KOPT-K1 (cell line): ENCODE results near the gene STAT3.
"Not testable (repeated sequence)": the region's sequence is repeated elsewhere in the genome, so short reads cannot be mapped to it uniquely, and the experiment has no call there.

Experiments used
- H3K27ac ChIP-seq: fragments of 200-600 bp; sonication (generic); 2 replicates; pipeline ENCODE4 v1.5.1; 2016; ENCODE audit warnings: antibody characterized with exemption, mild to moderate bottlenecking, low read depth, low read length; ENCODE audit not compliant: poor library complexity, severe bottlenecking
- H3K36me3 ChIP-seq: fragments of 200-600 bp; sonication (generic); 2 replicates; pipeline ENCODE4 v1.5.1; 2017; ENCODE audit warnings: antibody characterized with exemption, mild to moderate bottlenecking, low read length, moderate library complexity; ENCODE audit not compliant: insufficient read depth
- H3K9me3 ChIP-seq: fragments of 200-600 bp; sonication (generic); 2 replicates; pipeline ENCODE4 v1.5.1; 2017; ENCODE audit warnings: antibody characterized with exemption, low read length, mild to moderate bottlenecking; ENCODE audit not compliant: insufficient read depth, poor library complexity, severe bottlenecking

The STAT3 gene

DNA sequence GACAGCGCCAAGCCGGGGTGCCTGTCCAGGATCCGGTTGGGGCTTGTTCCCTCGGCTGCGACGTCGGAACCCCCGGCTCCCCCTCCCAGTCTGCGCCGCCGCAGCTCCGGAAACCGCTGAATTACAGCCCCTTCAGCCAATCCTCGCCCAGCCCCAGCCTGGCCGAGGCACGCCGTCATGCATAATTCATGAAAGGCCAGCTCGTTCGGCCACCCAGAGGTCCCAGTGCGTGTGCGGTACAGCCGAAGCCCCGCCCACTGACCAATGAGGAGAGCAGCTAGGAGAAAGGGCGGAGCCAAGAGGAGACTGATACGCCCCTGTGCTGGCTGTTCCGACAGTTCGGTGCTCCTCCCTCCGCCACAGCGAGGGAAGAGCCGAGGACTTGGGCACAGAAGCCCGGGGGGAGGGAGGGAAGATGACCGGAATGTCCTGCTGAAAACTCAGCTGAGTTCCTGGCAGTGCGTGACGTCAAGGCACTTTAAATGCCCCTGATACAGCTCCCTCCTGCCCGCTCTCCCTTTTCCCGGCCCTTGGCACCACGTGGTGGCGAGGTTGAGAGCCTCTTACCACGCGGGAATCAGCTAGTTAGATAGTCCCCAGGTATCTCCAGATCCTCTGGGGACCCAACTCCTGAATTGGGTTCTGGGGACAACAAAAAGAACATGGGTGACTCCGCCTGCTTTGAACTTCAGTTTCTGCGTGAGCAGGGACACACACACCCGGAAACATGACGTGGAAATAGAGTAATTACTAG is at the start of gene STAT3:
Gene STAT3 (minus strand): TSS at position 62 of the 754 bp plus-strand sequence. CDS start 39,926 bp downstream, outside the sequence.
- peak within 1 kb of the TSS; percentile 92 for H3K27ac ChIP-seq
- H3K36me3 ChIP-seq = 0 out of 2 replicates have a peak, but pooled peaks cover 3% of the 10 kb centered on the region
- no peaks in the 10 kb centered on the region for H3K9me3 ChIP-seq

DNA sequence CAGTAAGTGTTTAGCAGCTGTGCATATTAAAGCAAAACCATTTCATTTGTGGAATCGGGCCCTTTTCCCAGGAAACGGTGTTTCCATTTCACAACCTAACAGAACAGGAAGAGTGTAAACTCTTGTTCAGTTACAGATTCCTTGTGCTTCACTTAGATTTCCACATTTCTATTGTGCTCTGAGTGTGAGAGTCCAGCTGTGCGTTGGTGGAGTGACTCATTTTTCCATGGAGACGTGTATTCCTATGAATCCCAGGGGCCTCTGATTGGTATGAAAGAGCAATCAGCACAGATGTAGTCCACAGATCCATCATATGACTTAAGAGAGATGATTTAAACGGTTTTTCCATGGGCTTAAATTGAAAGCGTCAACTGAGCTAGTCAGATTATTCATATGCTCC is 48.1 kb upstream of the STAT3 start:
- H3K9me3 ChIP-seq = no peaks in the 10 kb centered on the region
- H3K27ac ChIP-seq = no peak overlapping the region

DNA sequence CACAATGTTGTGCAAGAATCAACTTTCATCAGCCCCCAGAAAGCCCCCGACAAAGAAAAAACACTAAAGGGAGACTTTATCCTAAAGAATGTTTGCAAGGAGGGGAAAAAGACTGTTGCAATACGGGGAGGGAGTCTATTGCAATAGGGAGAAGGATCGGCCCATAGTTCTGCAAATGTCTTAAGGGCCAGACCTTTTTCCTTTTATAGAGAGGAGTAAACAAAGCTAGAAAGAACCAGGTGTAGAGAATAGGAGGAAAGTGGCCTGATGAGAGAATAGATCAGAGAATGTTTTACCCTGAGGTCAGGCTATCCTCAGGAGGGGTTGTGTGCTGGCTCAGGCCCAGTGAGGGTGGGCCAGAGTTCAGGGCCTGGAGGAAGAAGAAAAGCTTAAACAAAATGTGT is 43.5 kb upstream of the STAT3 start:
- H3K27ac ChIP-seq = no peak overlapping the region
- H3K9me3 ChIP-seq = no peaks in the 10 kb centered on the region
- no peaks in the 10 kb centered on the region for H3K36me3 ChIP-seq

More for the DNA sequence above, 48.1 kb upstream of the STAT3 start:
- H3K36me3 ChIP-seq = no peaks in the 10 kb centered on the region

DNA sequence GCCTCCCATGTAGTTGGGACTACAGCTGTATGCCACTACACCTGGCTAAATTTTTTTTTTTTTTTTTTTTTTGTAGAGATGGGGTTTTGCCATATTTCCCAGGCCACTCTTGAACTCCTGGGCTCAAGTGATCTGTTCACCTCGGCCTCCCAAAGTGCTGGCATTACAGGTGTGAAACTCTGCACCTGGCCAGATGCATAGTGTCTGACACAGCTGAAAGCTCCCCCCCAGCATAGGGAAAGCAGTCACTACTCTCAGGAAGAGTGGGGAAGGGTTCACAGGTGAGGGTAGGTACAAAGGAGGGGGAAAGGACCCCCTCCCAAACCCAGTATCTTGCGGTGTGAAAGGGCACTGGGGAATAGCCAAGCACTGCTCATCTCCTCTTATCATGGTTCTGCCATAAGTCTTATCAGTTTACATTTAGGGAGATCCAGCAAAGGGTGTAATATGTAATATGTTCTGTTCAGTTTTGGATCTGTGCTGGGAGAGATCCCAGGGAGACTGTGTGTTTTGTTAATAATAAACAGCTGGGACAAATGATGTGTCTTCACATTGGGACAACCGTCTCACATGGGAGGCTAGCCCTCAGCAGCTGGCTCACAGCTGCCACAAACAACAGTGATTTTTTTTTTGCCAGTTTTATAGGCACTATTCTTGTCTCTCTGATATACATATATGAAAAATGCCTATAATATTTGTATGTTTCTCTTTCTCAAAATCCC is 41.6 kb upstream of the STAT3 start:
- H3K27ac ChIP-seq = no peak overlapping the region
- no peaks in the 10 kb centered on the region for H3K9me3 ChIP-seq
- no peaks in the 10 kb centered on the region for H3K36me3 ChIP-seq

DNA sequence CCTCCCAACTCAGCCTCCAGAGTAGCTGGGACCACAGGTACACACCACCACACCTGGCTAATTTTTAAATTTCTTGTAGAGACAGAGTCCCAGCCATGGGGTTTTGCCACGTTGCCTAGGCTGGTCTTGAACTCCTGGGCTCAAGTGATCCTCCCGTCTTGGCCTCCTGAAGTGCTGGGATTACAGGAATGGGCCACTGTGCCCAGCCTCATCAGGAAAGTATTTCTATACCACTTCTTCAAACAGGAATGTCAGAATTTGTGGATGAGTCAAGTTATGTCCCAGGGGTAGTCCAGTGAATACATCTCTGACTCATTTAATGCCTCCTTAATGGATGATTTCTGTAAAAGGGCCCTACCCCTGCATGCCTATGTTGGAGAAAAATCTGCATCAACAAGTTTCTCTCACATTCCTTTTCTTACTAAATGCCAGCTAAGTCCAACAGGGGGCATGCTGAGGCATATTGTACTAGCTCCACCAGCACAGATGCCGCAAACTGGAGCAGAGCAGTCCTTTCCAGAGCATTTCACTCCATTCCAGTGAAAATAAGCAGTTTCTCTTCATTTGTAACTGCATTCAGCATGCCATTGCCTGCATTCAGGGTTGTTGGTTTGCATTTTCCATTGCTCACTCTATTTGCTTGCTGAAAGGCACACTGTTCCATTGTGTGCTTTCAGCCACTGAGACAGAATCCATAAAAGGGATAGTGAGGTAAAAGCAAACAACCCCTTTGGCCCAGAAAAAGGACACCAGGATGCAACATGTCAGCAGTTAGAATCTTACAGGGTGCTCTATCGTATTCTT is 40.1 kb upstream of the STAT3 start:
- Histone ChIP-seq H3K36me3 (no peaks in the 10 kb centered on the region), H3K9me3 (no peaks in the 10 kb centered on the region), H3K27ac (no peak overlapping the region)

DNA sequence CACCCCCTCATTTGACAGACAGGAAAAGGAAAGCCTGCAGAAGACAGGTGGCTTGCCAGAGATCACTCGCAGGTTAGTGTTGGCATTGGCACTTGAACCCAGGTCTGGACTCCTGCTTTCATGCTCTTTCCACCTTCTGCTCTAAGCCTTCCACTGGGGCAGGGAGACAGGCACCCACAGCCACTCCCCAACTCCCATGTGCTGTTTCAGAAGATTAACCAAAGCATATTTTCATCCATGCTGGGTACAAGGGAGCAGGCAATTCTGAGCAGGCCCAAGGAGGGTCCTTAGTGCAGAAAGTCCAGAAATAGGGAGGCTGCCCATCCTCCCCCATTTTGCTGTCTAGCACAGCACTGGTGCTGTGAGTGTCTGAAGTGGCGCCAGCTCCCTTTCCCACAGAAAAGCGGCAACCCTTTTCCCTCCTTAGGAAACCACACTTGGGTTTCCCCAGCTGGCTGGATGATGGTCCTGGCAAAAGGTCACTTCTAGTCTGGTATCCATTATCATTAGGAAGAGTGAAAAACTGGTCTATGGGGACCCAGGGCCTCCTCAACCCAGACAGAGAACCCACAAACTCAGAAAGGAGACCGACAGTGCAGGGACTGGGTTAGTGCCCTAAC is 36.9 kb upstream of the STAT3 start:
- Histone ChIP-seq H3K27ac (no peak overlapping the region), H3K9me3 (no peaks in the 10 kb centered on the region), H3K36me3 (no peaks in the 10 kb centered on the region)

DNA sequence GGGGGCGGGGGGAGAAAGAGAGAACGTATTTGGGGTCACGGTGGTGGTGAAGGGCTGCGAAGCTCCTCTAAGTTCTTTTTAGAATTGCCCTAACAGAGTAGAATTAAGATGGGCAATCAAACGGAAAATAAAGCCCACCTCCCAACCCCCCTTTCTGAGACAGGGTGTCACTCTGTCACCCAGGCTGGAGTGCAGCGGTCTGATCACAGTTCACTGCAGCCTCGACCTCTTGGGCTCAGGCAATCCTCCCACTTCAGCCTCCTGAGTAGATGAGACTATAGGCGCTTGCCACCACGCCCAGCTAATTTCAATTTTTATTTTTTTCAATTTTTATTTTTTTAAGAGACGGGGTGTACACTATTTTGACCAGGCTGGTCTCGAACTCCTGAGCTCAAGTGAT is 35.5 kb upstream of the STAT3 start:
- no peak overlapping the region for H3K27ac ChIP-seq
- H3K9me3 ChIP-seq = no peaks in the 10 kb centered on the region
- no peaks in the 10 kb centered on the region for H3K36me3 ChIP-seq

DNA sequence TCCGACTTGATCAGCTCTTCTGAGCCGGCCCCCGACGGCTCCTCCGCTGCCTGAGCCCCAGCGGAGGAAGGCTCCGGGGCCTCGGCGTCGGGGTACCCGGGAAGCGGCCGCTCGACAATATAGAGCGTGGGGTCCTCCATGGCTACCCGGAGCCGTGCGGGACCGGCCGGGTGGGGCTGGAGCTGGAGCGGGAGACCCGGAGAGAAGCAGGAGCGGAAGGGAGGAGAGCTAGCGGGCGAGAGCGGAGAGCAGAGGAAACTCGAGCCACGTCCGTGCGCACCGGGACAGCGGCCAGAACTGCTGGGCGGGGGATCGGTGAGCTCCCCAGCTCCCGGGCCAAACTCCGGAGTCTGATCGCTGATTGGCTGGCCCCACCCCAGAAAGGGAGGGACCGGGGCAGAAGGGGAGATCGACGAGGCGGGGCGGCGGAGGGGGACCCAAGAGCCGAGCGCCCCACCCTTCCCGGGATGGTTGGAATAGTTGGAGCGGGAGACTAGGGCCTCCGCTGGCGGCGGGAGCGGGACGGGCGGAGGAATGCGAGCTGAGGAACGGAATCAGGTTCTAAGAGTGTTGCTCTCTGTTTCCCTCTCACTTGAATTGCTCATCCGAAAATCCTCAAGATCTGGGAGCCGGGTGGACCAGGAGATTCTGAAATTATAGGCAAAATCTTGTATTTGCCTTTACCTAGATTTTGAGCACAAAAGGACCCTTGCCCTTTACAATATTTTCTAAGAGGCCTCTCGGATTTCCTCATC is 34.9 kb upstream of the STAT3 start, which contains the start of gene CAVIN1:
Gene CAVIN1 (minus strand): TSS at position 299 of the 755 bp plus-strand sequence. CDS start 159 bp downstream, at position 140.
- Histone ChIP-seq H3K27ac (no peak within 1 kb of the TSS), H3K36me3 (no peaks in the 10 kb centered on the region), H3K9me3 (no peaks in the 10 kb centered on the region)

DNA sequence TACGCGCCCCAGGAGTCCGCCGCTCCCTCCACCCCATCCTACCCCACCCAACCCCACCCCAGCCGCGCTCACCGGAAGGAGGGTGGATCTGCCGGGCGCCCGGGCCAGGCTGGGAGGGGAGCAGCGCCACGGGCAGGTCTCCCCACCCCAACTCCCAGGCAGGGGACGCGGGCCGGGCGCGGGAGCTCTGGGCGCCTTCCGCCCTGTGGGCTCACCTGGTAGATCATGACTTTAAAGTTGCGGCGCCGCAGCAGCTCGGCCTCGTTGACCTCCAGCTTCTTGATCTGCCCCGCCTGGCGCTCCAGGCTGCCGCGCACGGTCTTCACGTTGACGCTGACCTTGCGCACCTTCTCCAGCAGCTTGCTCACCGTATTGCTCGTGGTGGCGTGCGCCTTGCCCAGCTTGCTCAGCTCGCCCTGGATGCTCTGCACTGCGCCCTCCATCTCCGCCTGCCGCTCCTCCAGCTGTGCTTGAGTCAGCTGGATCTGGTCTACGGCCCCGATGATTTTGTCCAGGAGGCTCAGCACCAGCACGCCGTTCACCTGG is 34.2 kb upstream of the STAT3 start:
- Histone ChIP-seq H3K36me3 (no peaks in the 10 kb centered on the region), H3K9me3 (no peaks in the 10 kb centered on the region), H3K27ac (no peak overlapping the region)

DNA sequence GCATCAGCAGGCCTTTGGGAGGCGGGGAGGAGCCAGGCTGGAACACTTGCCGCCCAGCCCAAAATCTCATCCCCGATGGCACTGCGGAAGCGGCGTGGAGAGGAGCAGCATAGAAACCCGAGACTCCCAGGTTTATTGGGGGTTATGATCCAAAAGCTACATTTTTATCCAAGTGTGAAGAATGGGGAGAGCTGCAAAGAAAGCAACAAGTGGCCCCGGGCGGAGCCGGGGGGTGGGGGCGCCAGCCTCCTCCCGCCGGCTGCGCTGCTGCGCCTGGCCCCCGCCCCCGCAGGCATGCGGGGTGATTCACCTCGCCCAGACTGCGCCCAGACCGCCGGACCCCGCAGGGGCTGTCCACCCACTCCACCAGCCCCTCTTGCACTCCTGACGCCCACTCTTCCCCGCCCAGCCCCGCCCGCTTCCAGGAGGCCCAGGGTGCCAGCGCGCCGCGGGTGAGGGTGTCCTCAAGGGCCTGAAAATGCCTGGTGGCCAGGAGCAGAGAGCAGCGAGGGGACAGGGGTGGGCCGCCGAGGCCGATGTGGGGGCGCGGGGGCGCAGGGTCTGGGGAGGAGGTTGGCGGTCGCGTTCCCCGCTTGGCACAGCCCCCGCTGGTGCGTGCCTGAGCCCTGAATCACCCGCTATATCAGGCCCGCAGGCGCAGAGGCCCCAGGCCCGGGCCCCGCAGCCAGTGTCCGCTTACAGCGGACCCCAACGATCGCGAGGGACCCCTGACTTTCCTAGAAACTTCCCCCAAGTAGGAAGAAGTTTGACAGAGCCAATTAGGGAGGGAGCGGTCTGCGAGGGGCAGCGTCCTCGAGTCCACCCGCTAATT is 33.5 kb upstream of the STAT3 start:
- Histone ChIP-seq H3K9me3 (no peaks in the 10 kb centered on the region), H3K27ac (no peak overlapping the region)

DNA sequence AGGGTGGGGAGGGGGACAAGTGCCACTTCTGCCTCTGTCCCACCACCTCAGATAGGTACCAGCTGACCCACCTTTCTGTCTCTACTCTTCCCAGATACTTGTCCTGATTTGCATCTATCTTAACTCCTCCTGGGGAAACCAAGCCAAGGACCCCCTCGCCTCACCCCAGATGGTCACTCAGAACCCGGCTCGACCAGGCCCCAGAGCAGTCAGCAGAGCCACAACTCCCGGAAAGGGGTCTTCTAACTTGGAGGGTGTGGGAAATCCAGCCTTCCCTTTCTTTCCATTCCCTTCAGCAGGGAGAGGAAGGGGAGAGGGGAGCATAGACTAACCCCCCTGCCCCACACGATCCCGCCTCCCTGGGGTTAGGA is 32.9 kb upstream of the STAT3 start:
- H3K9me3 ChIP-seq = no peaks in the 10 kb centered on the region
- H3K36me3 ChIP-seq = no peaks in the 10 kb centered on the region
- H3K27ac ChIP-seq = no peak overlapping the region

More for the DNA sequence above, 33.5 kb upstream of the STAT3 start:
- no peaks in the 10 kb centered on the region for H3K36me3 ChIP-seq

DNA sequence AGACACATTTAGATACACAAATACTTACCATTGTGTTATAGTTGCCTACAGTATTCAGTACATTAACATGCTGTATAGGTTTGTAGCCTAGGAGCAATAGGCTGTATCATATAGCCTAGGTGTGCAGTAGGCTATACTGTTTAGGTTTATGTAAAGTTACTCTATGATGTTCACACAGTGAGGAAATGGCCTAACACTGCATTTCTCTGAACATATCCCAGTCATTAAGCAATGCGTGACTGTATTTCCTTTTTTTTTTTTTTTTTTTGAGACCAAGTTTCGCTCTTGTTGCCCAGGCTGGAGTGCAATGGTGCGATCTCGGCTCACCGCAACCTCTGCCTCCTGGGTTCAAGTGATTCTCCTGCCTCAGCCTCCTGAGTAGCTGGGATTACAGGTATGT is 29.7 kb upstream of the STAT3 start:
- not testable (repeated sequence) for H3K9me3 ChIP-seq, H3K27ac ChIP-seq, H3K36me3 ChIP-seq

DNA sequence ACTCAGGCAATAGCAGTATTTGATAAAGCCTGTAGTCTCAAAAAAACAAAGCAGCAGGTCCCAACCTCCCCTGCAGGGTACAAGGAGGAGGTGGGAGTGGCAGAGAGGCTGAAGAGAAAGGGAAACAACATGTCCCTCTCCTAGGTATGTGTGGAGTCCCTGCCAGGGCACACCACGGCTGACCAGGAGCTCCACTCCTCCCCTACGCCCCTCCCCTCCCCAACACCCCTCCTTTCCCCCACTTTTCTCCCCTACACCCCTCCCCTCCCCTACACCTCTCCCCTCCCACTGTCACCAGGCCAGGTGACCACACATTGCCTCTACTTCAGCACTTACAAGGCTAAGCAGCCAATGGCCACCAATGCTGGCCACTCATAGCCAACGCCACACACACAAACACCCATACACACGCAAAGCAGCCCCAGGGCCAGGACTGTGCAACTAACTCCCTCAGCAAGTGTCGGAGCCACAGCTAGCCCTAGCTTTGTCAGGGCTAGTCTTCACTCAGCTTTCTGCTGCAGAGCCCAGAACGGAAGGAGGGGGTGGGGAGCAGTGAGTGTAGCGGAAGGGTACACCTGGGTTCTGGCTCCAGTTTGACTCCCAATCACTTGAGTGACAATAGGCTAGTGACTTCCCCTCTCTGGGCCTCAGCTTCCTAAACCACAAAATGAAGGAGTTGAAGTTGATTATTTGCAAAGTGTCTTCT is 26.6 kb upstream of the STAT3 start:
- peak overlapping the region; percentile 90 for H3K27ac ChIP-seq

More for the DNA sequence above, 26.6 kb upstream of the STAT3 start:
- Histone ChIP-seq H3K9me3 (no peaks in the 10 kb centered on the region), H3K36me3 (no peaks in the 10 kb centered on the region)
